GM12891 (cell line): ENCODE data around the gene PPP1R10.

Source experiments
- DNase-seq: peaks from one replicate; pipeline ENCODE4 v3.0.0; 2011; ENCODE audit warnings: low spot score; ENCODE audit not compliant: insufficient read length
- FAIRE-seq: peaks from 2 replicates; lab custom pipeline; 2011; peaks lifted over from hg19 to GRCh38; lab: Jason Lieb, UNC
- PAX5 ChIP-seq: IDR thresholded peaks from 2 replicates; pipeline ENCODE4 v1.6.1; 2011; ENCODE audit warnings: low read length, moderate library complexity, mild to moderate bottlenecking; ENCODE audit not compliant: insufficient read depth, severe bottlenecking
- POLR2A ChIP-seq: IDR thresholded peaks from 2 replicates; pipeline ENCODE4 v1.6.1; 2011; ENCODE audit warnings: low read depth, low read length, control low read depth
- POLR2AphosphoS5 ChIP-seq: IDR thresholded peaks from 2 replicates; pipeline ENCODE4 v1.6.1; 2011; ENCODE audit warnings: low read depth, low read length, control low read depth
- POU2F2 ChIP-seq: IDR thresholded peaks from 2 replicates; pipeline ENCODE4 v1.6.1; 2011; ENCODE audit warnings: low read depth, mild to moderate bottlenecking, control low read depth, low read length, moderate library complexity
- SPI1 ChIP-seq: IDR thresholded peaks from 2 replicates; pipeline ENCODE4 v1.6.1; 2011; ENCODE audit warnings: low read depth, low read length, control low read depth
- TAF1 ChIP-seq: IDR thresholded peaks from 2 replicates; pipeline ENCODE4 v1.6.1; 2011; ENCODE audit warnings: low read depth, low read length, control low read depth

The PPP1R10 gene

DNA sequence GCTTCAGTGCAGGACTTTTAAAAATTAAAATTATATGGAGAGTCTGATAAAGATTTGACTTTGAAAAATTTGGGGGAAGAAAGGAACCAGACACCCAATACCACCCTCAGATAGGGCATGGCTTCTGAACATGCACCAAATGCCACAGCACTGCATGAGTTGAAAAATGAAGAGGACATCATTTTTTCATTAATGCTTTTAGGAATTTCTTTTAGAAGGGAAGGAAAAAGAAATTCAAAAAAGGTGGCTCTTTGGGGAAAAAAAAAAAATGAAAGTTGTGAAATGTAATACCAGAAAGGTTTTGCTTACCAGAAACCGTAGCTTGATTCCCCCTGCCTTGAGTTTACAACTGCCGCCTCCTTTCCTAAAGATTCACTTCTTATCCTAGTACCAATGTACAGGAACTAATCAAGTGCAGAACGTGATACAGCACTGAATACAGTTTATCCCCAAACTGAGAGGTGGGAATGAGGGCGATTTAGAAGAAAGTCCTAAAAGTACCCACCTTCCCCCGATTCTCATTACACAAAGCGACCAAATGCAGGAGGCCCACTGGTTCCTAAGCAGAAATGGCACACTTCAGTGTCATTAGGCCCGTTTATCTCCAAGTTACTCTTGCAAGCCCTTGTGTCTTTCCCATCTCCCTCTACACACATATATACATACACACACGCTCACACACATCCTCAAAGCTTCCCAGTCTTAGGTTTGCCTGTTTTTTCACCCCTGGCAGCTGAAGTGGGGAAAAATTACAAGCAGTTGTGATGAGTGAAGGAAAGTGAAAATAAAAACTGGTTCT lies 2.8 kb downstream of the PPP1R10 start:
- no peak for FAIRE-seq
- no peak for TF ChIP-seq POU2F2
- no peak for TF ChIP-seq PAX5
- no peak for TF ChIP-seq SPI1
- peak; percentile 13; the same call in 1 of the 2 replicates for TF ChIP-seq TAF1
- TF ChIP-seq POLR2A = peak; percentile 82
- peak; percentile 90 for TF ChIP-seq POLR2AphosphoS5
- no peak for DNase-seq

DNA sequence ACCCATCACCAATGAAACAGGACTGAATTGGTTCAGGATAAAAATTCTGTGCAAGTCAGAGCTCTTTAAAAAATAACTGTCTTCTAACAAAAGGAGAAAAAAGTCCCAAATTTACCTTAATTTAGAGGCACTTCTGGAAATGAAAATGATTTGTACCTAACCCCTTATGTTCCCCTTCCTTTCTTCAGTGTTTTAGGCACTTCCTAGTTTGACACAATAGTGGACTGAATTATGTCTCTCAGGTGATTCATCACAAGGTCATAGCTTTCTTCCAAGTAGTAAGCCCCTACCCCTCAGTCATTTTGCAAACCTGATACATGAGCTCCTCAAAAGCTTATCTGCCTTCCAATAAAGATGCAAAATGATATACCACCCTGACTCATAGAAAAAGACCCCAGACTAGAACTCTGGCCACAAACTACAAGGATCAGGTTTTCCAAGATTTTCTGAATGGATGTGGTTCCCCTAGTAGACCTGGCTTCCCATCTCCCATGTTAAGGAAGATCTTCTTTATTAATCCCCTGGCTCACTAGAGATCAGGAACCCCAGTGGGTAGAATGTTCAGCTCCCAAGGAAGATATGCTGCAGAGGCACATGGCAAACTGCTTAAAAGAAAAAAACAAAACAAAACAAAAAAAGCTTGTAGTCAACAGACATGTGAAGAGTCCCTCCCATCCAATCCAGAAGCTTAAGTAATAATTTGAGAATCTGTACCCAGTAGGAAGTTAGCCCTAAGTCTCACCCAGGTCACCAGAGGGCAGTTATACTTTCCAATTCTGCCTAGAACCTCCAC lies 3.6 kb downstream of the PPP1R10 start:
- FAIRE-seq (no peak), DNase-seq (no peak)
- TF ChIP-seq PAX5 (no peak), POLR2A (peak; percentile 57; the same call in 1 of the 2 replicates), POLR2AphosphoS5 (no peak)

DNA sequence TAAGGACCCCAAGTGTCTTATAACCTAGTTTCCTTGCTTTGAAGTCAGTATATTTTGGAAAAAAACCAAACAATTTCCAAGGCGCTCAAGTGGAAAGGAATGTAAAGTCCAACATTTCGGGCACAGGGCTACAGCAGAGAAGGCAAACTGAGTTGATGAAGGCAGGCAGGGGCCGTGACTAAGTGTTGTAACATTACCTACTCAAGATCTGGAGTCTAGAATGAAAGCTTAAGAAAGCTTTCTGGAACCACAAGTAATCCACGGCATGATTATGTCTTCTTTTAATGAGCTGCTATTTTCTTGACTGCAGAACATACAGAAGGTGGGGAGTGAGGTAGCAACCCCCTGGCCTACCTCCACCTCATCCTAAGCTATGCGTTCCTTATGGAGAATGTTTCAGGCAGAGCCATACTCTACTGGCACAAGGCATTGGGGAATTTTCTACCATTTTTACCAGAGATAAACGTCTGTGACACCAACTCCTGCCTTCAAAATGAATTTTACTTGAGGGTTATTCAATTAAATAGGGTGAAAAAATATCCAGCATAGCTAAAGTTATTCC lies 4.3 kb downstream of the PPP1R10 start:
- TF ChIP-seq PAX5 (no peak), SPI1 (no peak), POLR2AphosphoS5 (no peak), POU2F2 (no peak)
- FAIRE-seq = no peak
- no peak for DNase-seq

DNA sequence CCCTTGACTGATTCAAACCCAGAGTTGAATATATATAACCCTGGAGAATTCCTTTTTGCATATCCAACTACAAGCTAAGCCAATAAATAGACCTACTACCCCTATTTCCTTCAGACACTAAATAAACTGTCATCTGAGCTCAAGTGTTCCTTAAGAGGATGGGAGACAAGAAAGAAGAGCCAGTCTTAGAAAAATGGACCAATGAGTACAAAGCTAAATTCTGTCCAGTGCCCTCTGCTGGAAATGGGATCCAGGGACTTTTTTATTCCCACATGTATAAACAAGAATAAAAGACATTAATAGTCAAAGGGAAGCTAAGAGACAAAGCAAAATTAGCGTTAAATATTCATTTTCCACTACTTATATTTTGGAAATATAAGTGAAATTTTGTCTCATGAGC lies 4.8 kb downstream of the PPP1R10 start:
- no peak for FAIRE-seq
- TF ChIP-seq TAF1 (no peak), PAX5 (no peak), POU2F2 (no peak), POLR2AphosphoS5 (peak; percentile 4; the same call in 1 of the 2 replicates), POLR2A (no peak), SPI1 (no peak)
- DNase-seq = no peak

DNA sequence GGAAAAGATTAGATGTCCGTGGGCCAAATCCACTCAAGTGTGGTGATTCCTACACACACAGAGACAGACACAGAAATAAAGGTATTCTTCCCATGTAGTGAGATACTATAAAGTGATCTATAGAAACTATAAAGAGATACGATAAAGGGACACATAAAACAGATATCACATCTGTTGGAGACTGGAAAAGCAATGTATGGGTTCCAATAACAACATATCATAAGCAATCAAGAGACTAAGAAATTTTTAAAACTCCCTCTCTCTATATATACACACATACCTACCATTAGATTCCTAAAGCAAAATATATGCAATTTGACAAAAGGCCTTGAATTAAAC lies 5.2 kb downstream of the PPP1R10 start:
- DNase-seq (no peak), FAIRE-seq (no peak)
- no peak for TF ChIP-seq PAX5
- TF ChIP-seq SPI1 = no peak
- TF ChIP-seq POLR2A = no peak
- TF ChIP-seq POU2F2 = no peak
- no peak for TF ChIP-seq TAF1
- no peak for TF ChIP-seq POLR2AphosphoS5

DNA sequence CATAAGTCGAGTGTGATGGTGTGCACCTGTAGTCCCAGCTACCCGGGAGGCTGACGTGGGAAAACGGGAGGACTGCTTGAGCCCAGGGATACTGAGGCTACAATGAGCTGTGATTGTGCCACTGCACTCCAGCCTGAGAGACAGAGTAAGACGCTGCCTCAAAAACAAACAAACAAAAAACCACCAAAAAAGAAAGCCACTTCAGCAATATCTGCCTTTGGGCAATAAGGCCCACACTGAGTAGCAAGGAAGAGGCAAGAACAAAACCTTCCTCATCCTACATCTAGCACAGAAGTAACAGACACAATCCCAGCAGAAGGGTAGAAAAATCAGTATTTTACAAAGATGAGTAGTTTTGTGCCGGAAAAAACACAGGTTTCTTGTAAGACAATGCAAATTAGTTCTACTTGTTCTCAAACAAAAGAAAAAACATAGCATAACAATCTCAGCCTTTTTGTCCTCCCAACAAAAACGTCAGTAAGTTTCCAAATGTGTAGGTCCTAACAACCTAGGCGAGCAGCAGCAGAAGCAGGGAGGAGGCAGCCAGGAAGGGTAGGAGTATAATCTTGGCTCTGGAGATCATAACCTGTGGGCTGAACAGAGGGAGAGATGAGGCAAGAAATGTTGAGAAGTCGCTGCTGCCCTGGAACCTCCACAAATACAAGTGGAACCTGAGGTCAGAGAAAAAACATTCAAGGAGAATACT lies 5.7 kb downstream of the PPP1R10 start:
- FAIRE-seq (no peak), DNase-seq (no peak)
- TF ChIP-seq POU2F2 (no peak), POLR2A (no peak), POLR2AphosphoS5 (no peak), PAX5 (no peak), SPI1 (no peak), TAF1 (no peak)

DNA sequence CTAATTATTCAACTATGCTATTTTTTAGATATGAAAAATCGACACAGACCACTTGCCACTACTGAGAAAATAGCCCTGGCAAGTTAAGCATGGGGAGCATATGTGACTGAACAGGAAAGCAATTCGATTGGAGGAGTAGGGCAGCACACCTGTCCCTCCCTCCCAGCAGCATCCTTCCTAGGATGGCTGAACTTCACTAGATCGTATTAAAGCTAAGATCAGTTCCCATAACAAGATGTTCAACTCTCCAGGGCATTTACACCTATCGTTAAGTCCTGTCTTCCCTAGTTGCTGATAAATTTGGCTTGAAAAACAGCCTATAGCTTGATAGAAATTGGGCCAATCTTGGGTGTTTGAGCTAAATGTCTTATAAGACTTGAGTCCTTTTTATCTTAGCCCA lies 7.0 kb downstream of the PPP1R10 start:
- FAIRE-seq = no peak
- TF ChIP-seq SPI1 = no peak
- no peak for TF ChIP-seq TAF1
- TF ChIP-seq POLR2A = no peak
- TF ChIP-seq POU2F2 = no peak
- no peak for TF ChIP-seq POLR2AphosphoS5
- TF ChIP-seq PAX5 = no peak
- no peak for DNase-seq

DNA sequence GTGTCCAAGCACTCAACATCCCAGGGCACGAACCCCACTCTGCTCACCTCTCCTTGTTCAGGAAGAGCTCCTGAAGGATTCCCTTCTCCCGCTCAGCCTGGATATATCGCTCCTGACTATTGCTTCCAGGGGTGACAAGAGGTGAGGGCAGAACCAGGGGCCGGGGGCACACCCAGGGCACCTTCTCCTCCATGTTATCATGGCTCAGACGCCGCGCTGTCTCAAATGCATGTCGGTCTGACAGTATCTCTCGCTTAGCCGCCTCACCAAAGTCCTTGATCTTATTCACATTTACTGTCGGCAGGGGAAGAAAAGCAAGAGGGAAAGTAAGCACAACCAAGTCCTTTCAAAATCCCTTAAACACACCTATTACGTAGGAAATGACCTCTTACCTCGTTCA lies 13.1 kb downstream of the PPP1R10 start:
- no peak for TF ChIP-seq POLR2AphosphoS5
- DNase-seq = no peak
- no peak for FAIRE-seq

DNA sequence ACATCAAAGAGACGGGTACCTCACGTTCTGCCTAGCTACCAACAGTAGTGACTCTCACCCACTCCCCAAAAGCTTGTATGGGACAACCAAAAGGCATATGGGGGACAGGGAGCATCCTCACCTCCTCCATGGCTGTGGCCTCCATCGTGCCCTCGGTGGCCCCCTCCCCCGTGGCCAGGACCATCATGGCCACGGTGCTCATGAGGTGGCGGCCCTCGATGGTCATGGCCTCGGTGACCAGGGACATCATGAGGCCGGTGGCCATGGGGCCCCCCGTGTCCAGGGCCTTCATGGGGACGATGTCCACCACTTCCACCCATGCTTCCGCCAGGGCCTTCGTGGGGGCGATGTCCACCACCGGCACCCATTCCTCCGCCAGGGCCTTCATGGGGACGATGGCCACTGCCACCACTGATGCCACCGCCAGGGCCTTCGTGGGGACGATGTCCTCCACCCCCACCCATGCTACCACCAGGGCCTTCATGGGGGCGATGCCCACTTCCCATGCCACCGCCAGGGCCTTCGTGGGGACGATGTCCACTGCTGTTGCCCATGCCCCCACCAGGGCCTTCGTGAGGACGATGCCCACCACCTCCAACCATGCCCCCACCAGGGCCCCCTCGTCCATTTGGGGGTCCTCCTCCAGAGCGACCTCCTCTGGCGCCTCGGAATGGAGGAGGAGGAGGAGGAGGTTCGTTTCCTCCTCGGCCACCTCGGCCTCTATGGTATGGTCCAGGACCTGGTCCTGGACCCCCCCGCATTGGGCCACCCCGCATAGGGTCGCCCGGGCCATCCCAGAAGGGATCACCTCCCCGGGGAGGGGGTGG lies 15.0 kb downstream of the PPP1R10 start:
- TF ChIP-seq POLR2AphosphoS5 = peak; percentile 6
- TF ChIP-seq SPI1 = no peak
- TF ChIP-seq TAF1 = no peak
- TF ChIP-seq POLR2A = no peak
- TF ChIP-seq POU2F2 = no peak
- TF ChIP-seq PAX5 = no peak
- DNase-seq (no peak), FAIRE-seq (no peak)
